NCI-H1436 treated with DMSO at 0.1 percent for 48 hours (cell line): ENCODE results near the gene AUTS2.
A peak's percentile ranks its signal among the peaks of the same experiment; 100 is the strongest.

Source experiments
- DNase-seq: peaks from one replicate; lab custom pipeline; 2025; lab: John Stamatoyannopoulos, UW

AUTS2 gene

GRCh38 chr7:70132852-70133690 is 534.8 kb downstream of the AUTS2 start:
- peak; percentile 2 for DNase-seq

- DNase-seq: no peak
Observed at GRCh38 chr7:70134029-70134770, 535.9 kb downstream of the AUTS2 start.

DNA sequence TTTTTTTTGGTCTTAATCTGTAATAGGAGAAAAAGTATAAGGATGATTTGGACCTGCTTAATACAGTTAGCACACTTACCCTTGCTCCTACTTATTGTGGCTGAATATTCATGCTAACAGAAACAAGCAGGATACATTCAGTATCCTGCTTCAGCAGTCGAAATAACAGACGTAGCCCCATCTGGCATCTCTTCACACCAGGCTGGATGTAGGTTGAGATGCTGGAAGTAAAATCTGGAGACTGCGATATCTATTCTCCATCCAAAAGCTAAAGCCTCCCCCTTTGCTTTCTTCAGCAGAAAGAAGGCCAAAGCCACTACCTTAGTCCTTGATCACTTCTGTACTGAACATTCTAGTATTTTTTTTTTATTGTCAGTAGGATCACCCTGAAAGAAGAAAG is 537.4 kb downstream of the AUTS2 start:
- no peak for DNase-seq

DNA sequence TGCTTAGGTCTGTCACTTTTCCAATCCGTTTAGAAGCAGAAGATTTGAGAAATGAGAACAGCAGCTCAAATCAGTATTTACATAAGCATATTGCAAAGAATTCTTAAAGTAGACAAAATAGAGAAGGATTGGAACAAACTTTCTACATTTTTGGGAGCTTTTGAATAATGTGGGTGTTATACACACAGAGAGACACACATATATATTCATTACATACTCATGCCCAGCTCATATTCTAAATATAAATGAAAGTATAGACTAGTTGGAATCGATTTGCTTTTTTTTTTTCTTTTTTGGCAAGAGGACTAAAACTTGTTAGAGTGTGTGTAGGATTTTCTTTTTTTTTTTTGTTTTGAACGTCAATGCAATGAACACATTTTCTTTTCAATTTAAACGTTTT is 538.9 kb downstream of the AUTS2 start:
- no peak for DNase-seq

GRCh38 chr7:70142247-70142932 is 544.1 kb downstream of the AUTS2 start:
- DNase-seq: no peak

GRCh38 chr7:70143075-70144044 is 545.1 kb downstream of the AUTS2 start:
- DNase-seq: no peak

- no peak for DNase-seq
Observed at GRCh38 chr7:70148997-70149396, 550.7 kb downstream of the AUTS2 start.

- no peak for DNase-seq
Observed at GRCh38 chr7:70152313-70152712, 554.0 kb downstream of the AUTS2 start.

DNA sequence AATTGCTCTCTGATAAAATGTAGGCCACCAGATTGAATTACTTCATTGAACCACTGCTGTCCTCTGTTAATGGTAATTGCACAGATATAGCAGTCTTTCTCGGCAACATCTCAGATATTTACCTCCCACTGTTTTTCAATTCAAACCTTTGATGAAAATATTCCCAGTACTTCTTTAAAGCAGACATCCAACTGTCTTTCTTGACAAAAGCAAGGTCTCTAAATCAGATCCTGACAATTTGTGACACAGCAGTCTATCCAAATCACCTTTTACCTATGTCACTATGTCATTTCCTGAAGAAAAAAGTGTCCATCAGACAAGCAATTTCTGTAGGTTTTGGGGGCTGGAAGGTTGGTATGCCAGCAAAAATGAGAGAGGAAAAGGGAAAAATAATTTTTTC is 555.7 kb downstream of the AUTS2 start:
- DNase-seq: no peak

- no peak for DNase-seq
Observed at GRCh38 chr7:70154521-70155180, 556.4 kb downstream of the AUTS2 start.

DNA sequence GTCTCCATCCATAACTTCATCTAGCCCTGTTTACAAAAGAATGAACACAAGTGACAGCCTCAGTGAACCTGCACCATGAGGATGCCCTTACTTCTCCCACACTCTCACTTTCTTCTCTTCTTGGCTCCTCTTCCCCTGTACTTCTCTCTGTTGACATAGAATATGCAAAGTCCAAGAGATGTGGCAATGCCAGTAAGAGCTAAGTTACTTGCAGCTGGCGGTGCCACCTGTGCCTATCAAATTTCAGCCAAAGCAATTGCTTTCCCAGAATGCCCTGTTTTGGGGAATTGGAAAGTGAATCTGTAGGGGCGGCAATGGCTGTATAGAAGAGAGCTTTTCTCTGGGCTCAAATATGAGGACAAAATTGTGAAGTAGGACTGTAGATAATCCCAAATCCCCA is 557.8 kb downstream of the AUTS2 start:
- no peak for DNase-seq

GRCh38 chr7:70159121-70159520 is 560.8 kb downstream of the AUTS2 start:
- no peak for DNase-seq

- DNase-seq: no peak
Observed at GRCh38 chr7:70165477-70166170, 567.3 kb downstream of the AUTS2 start.

GRCh38 chr7:70171369-70171920 is 573.2 kb downstream of the AUTS2 start:
- DNase-seq: no peak

GRCh38 chr7:70177166-70177565 is 578.9 kb downstream of the AUTS2 start:
- no peak for DNase-seq

GRCh38 chr7:70178211-70178610 is 579.9 kb downstream of the AUTS2 start:
- no peak for DNase-seq

DNA sequence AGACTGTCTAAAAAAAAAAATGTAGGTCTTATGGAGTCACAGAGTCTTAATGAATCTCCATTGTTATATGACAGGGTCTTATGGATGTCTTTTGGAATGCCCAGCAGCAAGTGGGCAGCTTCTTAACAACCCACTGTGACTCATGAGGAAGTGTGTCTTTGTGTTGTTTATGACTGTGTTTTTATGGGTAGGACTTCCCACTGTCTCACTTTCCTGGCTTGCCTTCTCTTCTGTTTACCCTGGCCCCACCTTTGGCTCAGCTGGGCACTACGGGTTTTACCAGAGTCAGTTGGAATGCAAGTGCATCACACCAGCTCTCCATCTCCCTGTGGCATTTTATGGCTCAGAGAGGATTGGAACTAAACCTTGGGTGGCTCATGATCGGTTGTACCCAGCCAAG is 580.5 kb downstream of the AUTS2 start:
- no peak for DNase-seq

DNA sequence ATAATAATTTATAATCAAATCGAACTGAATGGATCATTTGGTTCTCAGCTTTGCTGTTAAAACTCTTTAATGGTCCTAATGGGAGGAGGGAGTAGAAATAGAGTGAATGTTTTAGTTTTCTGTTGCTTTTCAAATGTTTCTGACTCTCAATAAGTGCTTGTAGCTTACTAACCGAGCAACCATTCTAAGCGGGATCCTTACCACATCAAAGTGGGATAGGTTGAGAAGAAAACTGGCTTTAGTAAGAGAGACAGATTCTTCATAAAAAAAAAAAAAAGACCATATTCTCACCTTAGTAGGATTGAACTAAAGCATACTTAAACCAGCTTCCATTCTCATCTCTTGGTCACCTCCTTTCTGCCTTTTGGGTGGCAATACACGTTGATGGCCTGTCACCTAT is 584.2 kb downstream of the AUTS2 start:
- no peak for DNase-seq

GRCh38 chr7:70183278-70183677 is 585.0 kb downstream of the AUTS2 start:
- no peak for DNase-seq
